D721Med (cell line): ENCODE results near the gene TCERG1L.

Experiments
- DNase-seq: peaks from one replicate; pipeline ENCODE4 v3.0.0; 2011; ENCODE audit warnings: low spot score; ENCODE audit not compliant: insufficient read length
- FAIRE-seq: peaks from 2 replicates; lab custom pipeline; 2011; peaks lifted over from hg19 to GRCh38; lab: Jason Lieb, UNC
- TF ChIP-seq, protein P1 (sequence below): IDR thresholded peaks from 2 replicates; pipeline ENCODE4 v1.5.1; 2012; ENCODE audit warnings: mild to moderate bottlenecking, control low read depth; ENCODE audit not compliant: insufficient read depth; ENCODE audit errors: missing control alignments

Gene TCERG1L

DNA sequence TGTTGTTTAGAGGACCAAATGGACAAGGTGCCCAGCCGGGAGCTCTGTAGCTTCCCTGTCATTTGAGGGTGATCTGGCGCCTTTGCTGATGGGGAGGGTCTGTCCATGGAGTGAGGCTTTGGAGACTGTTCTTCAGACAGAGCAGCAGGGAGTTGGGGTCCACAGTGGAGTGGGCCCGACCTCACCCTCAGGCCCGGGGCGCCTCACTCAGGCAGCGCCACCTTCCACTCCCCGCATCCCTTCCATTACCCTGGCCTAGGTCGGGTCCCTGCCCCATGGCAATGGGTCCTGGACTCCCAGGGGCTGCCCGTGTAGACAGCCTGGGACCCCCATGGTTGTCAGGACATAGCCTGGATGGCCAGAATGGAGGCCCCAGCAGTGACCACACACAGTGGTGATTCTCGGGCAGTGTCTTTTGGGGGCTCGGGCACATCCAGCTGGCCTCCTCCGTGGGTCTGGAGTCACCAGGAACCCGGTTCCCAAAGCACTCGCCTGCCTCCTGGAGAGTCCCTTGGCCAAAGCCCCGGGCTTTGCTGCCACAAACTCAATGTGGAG lies 38.5 kb downstream of the TCERG1L start:
- no peak for FAIRE-seq
- DNase-seq: no peak
- TF ChIP-seq, protein P1, sequence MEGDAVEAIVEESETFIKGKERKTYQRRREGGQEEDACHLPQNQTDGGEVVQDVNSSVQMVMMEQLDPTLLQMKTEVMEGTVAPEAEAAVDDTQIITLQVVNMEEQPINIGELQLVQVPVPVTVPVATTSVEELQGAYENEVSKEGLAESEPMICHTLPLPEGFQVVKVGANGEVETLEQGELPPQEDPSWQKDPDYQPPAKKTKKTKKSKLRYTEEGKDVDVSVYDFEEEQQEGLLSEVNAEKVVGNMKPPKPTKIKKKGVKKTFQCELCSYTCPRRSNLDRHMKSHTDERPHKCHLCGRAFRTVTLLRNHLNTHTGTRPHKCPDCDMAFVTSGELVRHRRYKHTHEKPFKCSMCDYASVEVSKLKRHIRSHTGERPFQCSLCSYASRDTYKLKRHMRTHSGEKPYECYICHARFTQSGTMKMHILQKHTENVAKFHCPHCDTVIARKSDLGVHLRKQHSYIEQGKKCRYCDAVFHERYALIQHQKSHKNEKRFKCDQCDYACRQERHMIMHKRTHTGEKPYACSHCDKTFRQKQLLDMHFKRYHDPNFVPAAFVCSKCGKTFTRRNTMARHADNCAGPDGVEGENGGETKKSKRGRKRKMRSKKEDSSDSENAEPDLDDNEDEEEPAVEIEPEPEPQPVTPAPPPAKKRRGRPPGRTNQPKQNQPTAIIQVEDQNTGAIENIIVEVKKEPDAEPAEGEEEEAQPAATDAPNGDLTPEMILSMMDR: no peak

DNA sequence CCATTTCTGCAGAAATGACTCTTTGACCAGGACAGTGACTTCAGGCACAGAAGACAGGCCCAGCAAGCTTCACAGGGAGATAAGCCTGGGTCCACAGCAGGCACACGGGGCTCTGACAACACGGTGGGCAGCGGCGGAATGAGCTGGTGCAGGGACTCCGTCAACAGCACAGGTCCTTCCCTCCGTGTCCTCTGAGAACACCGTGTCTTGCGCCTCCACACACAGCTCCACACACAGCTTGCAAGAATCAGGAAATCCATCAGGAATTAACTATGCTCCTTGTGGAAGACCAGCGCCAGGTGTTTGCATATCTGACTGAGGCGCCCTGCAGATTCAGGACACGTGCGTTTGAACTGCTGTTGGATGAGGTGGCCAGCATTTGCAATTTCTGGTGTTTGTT lies 39.6 kb downstream of the TCERG1L start:
- no peak for DNase-seq
- FAIRE-seq: no peak
- TF ChIP-seq, protein P1: no peak

DNA sequence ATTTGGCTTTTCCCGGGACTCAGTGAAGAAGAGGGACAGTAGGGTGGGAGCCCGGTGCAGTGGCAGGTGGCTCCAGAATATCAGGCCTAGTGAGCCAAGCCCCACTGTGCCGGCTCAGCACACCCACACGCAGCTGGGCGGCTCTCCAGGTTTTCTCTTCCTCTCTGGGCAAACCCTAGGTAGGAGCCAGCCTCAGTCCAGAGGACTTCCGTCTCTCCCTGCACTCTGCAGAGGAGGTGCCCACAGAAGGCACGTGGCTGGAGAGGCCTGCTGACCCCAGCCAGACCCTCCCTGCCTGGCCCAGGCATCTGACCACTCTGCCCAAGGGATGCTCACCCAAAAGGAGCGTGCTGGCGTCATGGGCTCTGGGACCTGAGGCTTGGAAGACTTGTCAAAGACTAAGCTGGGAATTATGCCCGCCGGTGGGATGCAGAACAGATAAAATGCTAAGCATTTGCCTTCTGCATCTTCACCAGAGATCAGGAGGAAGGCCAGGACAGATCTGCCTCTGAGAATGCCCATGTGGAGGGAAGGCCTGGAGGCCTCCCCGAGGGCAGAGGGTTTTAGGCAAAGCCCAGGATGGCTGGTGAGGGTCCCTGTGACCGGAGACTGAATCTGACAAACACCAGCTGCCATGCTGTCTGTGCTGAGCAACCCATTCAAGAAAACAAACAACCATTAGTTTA lies 40.2 kb downstream of the TCERG1L start:
- TF ChIP-seq, protein P1: no peak
- FAIRE-seq (no peak), DNase-seq (no peak)

DNA sequence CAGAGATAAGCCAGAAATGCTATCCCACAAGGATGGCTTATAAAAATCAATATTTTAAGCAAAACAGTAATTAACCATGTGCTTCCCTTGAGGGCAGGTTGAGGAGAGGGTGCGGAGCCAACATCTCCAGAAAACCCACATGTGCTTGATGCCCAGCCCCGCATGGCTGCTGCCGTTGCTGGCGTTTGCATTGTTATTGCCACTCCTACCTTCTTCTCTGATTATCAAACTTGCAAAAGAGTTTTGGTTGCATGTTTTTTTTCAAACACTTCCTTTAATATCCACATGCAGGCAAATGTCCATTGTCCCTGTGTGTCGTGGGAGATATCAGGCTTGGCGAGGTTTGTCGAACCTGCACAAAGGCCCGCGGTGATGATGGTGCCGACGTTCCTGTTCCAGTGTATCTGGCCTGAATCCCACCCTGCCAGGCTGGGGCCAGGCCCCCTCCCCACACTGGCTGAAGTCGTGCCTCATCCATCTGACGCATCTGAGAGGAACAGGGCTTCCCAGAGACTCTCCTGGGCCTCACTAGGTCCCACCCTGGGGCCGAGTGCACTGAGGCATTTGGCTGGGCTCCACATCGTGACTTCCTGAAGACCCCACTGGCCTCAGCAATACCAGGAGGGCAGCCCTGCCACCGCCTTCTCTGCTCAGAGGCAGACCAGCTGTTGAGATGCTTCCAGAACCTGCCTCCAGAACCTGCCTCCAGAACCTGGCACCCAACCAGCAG lies 40.9 kb downstream of the TCERG1L start:
- TF ChIP-seq, protein P1: no peak

DNA sequence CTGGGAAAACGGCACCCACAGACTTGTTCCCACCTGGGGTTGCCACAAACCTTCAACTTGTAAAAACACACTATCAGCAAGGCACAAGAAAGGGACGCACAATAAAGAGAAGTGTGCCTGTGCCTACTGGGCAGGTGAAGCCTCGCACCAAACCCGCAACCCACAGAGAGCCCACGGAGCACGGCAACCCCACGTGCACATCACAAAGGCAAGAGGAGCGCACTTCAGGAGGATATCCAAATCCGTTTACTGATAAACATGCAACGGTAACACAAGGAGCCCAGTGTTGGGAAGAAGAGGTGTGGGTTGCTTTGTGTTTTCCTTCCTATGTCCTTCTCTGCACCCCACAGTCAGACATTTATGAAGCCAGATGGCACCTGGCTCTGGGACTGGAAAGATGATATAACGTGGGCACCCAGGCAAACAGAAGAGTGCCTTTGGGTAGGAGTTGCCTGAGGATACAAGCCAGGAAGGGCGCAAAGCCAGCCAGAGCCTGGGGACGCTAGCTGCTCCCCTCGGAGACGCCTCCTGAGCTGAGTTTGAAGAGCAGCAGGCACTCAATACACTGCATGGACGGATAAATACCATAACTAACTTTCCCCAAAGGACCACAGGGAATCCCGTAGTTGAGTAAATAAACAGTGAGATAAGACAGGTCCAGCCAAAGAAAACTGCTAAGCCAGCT lies 41.6 kb downstream of the TCERG1L start:
- DNase-seq: no peak
- no peak for FAIRE-seq
- TF ChIP-seq, protein P1: no peak

More for the DNA sequence above, 40.9 kb downstream of the TCERG1L start:
- DNase-seq: no peak
- FAIRE-seq: no peak

DNA sequence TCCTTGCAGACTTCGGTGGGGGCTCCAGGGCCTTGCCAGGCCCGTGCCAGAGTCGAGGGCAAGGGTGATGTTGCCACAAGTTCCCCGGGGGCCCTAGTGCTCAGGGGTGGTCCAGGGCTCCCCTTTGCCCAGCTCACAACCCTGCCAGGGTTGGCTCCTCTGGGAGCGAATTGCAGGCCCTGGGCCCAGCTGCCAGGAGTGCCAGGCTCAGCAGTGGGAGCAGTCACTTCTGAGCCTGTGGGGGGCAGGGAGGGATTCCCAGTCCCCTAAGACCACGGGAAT lies 43.8 kb downstream of the TCERG1L start:
- FAIRE-seq: no peak
- TF ChIP-seq, protein P1: no peak
- DNase-seq: no peak
